Esophagus squamous epithelium (tissue), 4 donors: ENCODE measurements around the gene CUL7.
A peak's percentile ranks its signal among the peaks of the same experiment; 100 is the strongest.

Source experiments
- POLR2A ChIP-seq, 4 donors: fragments of 450-650 bp; IDR thresholded peaks; one replicate each; pipeline ENCODE4 v1.6.1; 2017; ENCODE audit warnings: antibody characterized with exemption in 4 of 4, mild to moderate bottlenecking in 4 of 4, moderate library complexity in 3 of 4
- TF ChIP-seq, protein P1 (sequence below), 6 experiments: fragments of 450-650 bp in 4 of 6; fragments of 200-600 bp in 2 of 6; sonication (generic) in 2 of 6; IDR thresholded peaks; one replicate each; pipeline ENCODE4 v1.5.1; 2016 to 2019; ENCODE audit warnings: antibody characterized with exemption in 6 of 6, mild to moderate bottlenecking in 4 of 6, moderate library complexity in 4 of 6

DNA sequence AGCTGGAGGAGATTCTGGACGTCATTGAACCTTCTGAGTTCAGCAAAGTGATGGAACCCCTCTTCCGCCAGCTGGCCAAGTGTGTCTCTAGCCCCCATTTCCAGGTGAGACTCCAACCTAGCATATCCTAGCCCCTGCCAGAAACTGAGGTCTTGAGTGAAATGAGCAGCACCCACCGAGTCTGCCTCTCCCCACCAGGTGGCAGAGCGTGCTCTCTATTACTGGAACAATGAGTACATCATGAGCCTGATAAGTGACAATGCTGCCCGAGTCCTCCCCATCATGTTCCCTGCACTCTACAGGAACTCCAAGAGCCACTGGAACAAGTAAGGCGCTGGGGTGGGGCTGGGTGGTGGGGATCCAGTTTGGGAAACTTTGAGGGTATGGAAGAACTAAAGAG, 44.5 kb downstream of the CUL7 start:
- TF ChIP-seq, protein P1, sequence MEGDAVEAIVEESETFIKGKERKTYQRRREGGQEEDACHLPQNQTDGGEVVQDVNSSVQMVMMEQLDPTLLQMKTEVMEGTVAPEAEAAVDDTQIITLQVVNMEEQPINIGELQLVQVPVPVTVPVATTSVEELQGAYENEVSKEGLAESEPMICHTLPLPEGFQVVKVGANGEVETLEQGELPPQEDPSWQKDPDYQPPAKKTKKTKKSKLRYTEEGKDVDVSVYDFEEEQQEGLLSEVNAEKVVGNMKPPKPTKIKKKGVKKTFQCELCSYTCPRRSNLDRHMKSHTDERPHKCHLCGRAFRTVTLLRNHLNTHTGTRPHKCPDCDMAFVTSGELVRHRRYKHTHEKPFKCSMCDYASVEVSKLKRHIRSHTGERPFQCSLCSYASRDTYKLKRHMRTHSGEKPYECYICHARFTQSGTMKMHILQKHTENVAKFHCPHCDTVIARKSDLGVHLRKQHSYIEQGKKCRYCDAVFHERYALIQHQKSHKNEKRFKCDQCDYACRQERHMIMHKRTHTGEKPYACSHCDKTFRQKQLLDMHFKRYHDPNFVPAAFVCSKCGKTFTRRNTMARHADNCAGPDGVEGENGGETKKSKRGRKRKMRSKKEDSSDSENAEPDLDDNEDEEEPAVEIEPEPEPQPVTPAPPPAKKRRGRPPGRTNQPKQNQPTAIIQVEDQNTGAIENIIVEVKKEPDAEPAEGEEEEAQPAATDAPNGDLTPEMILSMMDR (IDR thresholded peaks at IDR 0.05) = peak in 3 of 6 experiments; percentile 25 to 56 (median 43)
- no peak for TF ChIP-seq POLR2A (IDR thresholded peaks at IDR 0.05)
